AG04450 (cell line): ENCODE measurements around the gene CHCHD3. TPM values are rescaled to one million over a fixed set of nuclear protein-coding genes. Genes with fewer than 3 reads are reported as not detected.
"Not testable (repeated sequence)": the region's sequence is repeated elsewhere in the genome, so short reads cannot be mapped to it uniquely, and the experiment has no call there.

ENCODE experiments used
- CTCF ChIA-PET: fragments of 300-600, 350-600 bp; formaldehyde crosslinking; extraction: SDS; loops from one replicate; lab custom pipeline; 2022; ENCODE audit warnings: antibody characterized with exemption, inconsistent platforms; lab: Charles Lee
- POLR2A ChIA-PET: fragments of 350-600 bp; formaldehyde crosslinking; extraction: SDS; loops from one replicate; lab custom pipeline; 2021; ENCODE audit warnings: antibody characterized with exemption, inconsistent platforms; lab: Yijun Ruan, JAX
- DNase-seq: peaks from one replicate; pipeline ENCODE4 v3.0.0-alpha.2; 2011; ENCODE audit warnings: low read depth, low spot score
- H3K27ac ChIP-seq: one replicate; pipeline ENCODE4 v1.5.1; 2012; ENCODE audit warnings: low read depth, low read length, control low read depth
- H3K27me3 ChIP-seq: one replicate; pipeline ENCODE4 v1.6.0; 2012; ENCODE audit warnings: low read length; ENCODE audit not compliant: control insufficient read depth, insufficient read depth
- H3K4me3 ChIP-seq: 2 replicates; pipeline ENCODE4 v1.5.1; 2011; ENCODE audit warnings: mild to moderate bottlenecking, low read depth, low read length, control low read depth
- H3K9me3 ChIP-seq: 2 replicates; pipeline ENCODE4 v1.5.1; 2012; ENCODE audit warnings: low read length; ENCODE audit not compliant: control insufficient read depth, insufficient read depth
- polyA plus RNA-seq: library from polyadenylated mRNA; depleted of rRNA; stranded (reverse); fragments of >200 nt; gene quantifications from 2 replicates; pipeline ENCODE4 v1.2.3, GENCODE V29; 2011
- TF ChIP-seq, protein P1 (sequence below): IDR thresholded peaks from 2 replicates; pipeline ENCODE4 v1.5.1; 2011; ENCODE audit warnings: low read depth, low read length, control low read depth, inconsistent platforms

CHCHD3 gene
- polyA plus RNA-seq, 1 experiment: 77.8 TPM

DNA sequence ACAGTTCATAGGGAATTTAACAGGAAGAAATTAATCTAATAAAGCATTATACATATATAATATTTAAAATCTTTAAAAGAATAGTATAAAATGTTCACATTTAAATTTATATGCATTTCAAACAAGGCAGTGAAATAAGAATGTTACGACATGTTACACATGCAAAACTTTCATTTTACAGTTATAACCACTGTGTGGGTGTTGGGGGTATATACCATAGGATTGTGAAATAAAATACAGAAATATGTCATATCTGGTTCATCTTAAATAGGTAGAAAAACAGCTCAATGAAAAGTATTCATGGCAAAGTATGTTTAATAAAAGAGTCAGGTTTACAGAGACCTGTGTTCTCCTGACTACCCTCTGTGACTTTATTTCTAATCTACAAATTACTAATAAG lies 45.6 kb downstream of the CHCHD3 start:
- H3K27ac ChIP-seq: no peak overlapping the region
- H3K9me3 ChIP-seq: no peaks in the 10 kb centered on the region
- ChIA-PET POLR2A (interaction anchor here (0.5 kb wide), 1 partner anchor 17 kb away, joined by 8 read pairs; no protein-coding TSS in a partner anchor), CTCF (no interaction called here)
- no peaks in the 10 kb centered on the region for H3K27me3 ChIP-seq
- DNase-seq: no peak
- TF ChIP-seq, protein P1, sequence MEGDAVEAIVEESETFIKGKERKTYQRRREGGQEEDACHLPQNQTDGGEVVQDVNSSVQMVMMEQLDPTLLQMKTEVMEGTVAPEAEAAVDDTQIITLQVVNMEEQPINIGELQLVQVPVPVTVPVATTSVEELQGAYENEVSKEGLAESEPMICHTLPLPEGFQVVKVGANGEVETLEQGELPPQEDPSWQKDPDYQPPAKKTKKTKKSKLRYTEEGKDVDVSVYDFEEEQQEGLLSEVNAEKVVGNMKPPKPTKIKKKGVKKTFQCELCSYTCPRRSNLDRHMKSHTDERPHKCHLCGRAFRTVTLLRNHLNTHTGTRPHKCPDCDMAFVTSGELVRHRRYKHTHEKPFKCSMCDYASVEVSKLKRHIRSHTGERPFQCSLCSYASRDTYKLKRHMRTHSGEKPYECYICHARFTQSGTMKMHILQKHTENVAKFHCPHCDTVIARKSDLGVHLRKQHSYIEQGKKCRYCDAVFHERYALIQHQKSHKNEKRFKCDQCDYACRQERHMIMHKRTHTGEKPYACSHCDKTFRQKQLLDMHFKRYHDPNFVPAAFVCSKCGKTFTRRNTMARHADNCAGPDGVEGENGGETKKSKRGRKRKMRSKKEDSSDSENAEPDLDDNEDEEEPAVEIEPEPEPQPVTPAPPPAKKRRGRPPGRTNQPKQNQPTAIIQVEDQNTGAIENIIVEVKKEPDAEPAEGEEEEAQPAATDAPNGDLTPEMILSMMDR: no peak
- no peak overlapping the region for H3K4me3 ChIP-seq

DNA sequence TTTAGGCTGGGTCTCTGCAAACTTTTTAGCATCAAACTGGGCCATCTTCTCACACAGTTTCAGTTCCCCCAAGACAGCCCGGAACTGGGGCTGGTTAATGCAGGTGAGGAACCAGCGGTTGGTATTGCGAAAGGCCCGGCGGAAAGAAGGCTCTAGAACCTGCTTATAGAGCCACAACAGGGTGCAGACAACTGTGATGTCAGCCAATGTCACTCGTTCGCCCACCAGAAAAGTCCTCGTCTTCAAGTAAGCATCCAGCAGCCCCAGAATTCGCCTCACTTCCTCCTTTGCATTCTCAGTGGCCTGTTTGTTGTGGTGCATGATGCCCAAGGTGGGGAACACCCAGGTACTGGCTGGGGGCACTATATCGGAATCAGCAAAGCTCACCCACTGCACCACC lies 46.6 kb downstream of the CHCHD3 start:
- H3K9me3 ChIP-seq, H3K27ac ChIP-seq, H3K27me3 ChIP-seq, H3K4me3 ChIP-seq, DNase-seq, CTCF ChIA-PET: not testable (repeated sequence)
- POLR2A ChIA-PET: interaction anchor here (0.6 kb wide), 1 partner anchor 401 kb away, joined by 5 read pairs; no protein-coding TSS in a partner anchor

DNA sequence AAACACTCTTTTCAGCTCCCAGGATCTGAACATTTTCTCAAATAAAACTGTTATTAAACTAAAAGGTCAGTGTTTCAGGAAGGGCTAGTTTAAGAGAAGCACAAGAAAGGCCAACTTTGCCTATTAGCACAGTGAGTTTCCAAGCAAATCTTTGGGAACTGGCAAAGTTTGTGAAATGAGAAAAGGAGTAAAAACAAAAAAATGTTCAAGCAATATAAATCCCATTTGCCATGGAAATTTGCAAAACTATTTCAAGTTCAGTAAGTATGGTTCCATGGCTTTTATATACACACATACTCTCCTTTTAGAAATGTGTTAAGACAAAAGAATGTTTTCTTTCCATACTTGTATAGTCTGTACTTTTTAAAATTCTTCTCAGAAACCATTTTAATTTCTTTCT lies 51.5 kb downstream of the CHCHD3 start:
- TF ChIP-seq, protein P1: no peak
- POLR2A ChIA-PET: no interaction called here
- Histone ChIP-seq H3K9me3 (no peaks in the 10 kb centered on the region), H3K4me3 (no peak overlapping the region), H3K27me3 (no peaks in the 10 kb centered on the region), H3K27ac (no peak overlapping the region)
- CTCF ChIA-PET: no interaction called here
- no peak for DNase-seq

DNA sequence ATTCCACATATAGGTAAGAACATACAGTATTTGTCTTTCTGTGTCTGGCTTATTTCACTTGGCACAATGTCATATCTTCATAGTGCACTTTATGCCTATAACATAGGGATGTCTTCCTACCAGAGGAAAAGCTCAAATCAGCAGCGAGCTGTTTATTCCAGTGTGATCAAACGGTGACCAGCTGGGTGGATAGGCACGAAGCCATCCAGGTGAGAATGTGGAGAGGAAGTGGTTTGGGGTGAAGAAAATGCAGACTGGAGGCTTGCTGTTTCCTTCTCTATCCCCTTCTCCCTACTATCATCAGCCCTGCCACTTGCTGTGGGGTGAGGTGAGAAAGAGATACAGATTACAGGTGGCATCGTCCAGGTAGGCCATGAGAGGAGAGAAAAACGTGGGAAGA lies 52.4 kb downstream of the CHCHD3 start:
- Histone ChIP-seq H3K4me3 (no peak overlapping the region), H3K27ac (no peak overlapping the region), H3K27me3 (no peaks in the 10 kb centered on the region), H3K9me3 (no peaks in the 10 kb centered on the region)
- TF ChIP-seq, protein P1: no peak
- POLR2A ChIA-PET: no interaction called here
- CTCF ChIA-PET: no interaction called here
- no peak for DNase-seq

DNA sequence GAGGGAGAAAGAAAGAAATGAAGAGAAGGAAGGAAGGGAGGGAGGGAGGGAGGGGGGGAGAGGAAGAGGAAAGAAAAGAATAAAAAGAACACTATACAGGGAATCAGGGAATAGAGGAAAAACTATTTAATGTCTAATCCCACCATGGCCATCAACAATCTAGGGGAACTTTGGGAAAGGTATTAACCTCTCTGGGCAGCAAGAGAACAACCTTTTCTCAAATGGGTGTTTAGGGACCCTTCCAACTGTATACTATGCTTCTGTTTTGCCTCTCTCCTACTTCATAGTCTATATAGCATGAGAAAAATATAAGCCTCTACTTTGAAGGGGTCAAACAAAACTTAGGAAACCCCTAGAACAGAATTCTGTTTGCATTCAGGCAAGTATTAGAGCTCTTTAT lies 54.5 kb downstream of the CHCHD3 start:
- Histone ChIP-seq H3K9me3 (no peaks in the 10 kb centered on the region), H3K27ac (no peak overlapping the region), H3K27me3 (no peaks in the 10 kb centered on the region), H3K4me3 (no peak overlapping the region)
- ChIA-PET POLR2A (no interaction called here), CTCF (interaction anchor here (1.6 kb wide), 1 partner anchor 25 kb away, joined by 4 read pairs; no protein-coding TSS in a partner anchor)
- TF ChIP-seq, protein P1: no peak
- no peak for DNase-seq
